Heart left ventricle (tissue), 16 donors: ENCODE results near the gene WDR76. TPM values are rescaled to one million over a fixed set of nuclear protein-coding genes. Genes with fewer than 3 reads are reported as not detected.

Experiments used
- ATAC-seq, 4 donors: fragments of 200-7000 bp; cut with Tn5 transposase; one replicate each; pipeline ENCODE4 v1.9.1; 2020 to 2022; ENCODE audit warnings: moderate library complexity in 4 of 4, mild to moderate bottlenecking in 3 of 4, moderate number of reproducible peaks in 1 of 4
- DNase-seq, 5 donors: peaks; one replicate each; pipeline ENCODE4 v3.0.0-alpha.2; 2020
- H3K27ac ChIP-seq, 12 donors: fragments of 200-600 bp; sonication (generic) in 4 of 12; one replicate each; pipeline versions ENCODE4 v1.5.0 to v1.8.0; 2016 to 2022; ENCODE audit warnings: mild to moderate bottlenecking in 2 of 12
- H3K27me3 ChIP-seq, 9 donors: fragments of 200-600 bp; sonication (generic) in 2 of 9; one replicate each; pipeline versions ENCODE4 v1.5.1 to v1.8.0; 2016 to 2022; ENCODE audit warnings: mild to moderate bottlenecking in 3 of 9
- H3K36me3 ChIP-seq, 9 donors: fragments of 200-600 bp; sonication (generic) in 2 of 9; one replicate each; pipeline versions ENCODE4 v1.5.0 to v1.8.0; 2018 to 2022; ENCODE audit warnings: mild to moderate bottlenecking in 2 of 9
- H3K4me1 ChIP-seq, 12 donors: fragments of 200-600 bp; sonication (generic) in 4 of 12; one replicate each; pipeline versions ENCODE4 v1.5.0 to v1.8.0; 2016 to 2022; ENCODE audit warnings: mild to moderate bottlenecking in 3 of 12
- H3K4me3 ChIP-seq, 12 donors: fragments of 200-600 bp; sonication (generic) in 4 of 12; one replicate each; pipeline versions ENCODE4 v1.5.0 to v1.8.0; 2017 to 2022; ENCODE audit warnings: mild to moderate bottlenecking in 9 of 12, moderate library complexity in 4 of 12
- H3K9me3 ChIP-seq, 12 donors: fragments of 200-600 bp; sonication (generic) in 4 of 12; one replicate each; pipeline versions ENCODE4 v1.5.0 to v1.8.0; 2016 to 2022; ENCODE audit warnings: mild to moderate bottlenecking in 1 of 12
- CTCF ChIP-seq, 12 donors: fragments of 200-600 bp; sonication (generic) in 4 of 12; IDR thresholded peaks; one replicate each; pipeline versions ENCODE4 v1.5.0 to v1.8.0; 2018 to 2022; ENCODE audit warnings: antibody characterized with exemption in 12 of 12, mild to moderate bottlenecking in 5 of 12
- POLR2A ChIP-seq, 2 donors: fragments of 450-650 bp; IDR thresholded peaks; one replicate each; pipeline ENCODE4 v1.6.1; 2017; ENCODE audit warnings: antibody characterized with exemption in 2 of 2, mild to moderate bottlenecking in 2 of 2, moderate library complexity in 2 of 2
- WGBS, 4 donors: extraction: QIAGEN DNeasy Blood & Tissue Kit in 2 of 4; methylation state at CpG; one replicate each; pipeline versions ENCODE4 v1.1.5 to v1.1.7; 2013 to 2018; 5-methylcytosine and 5-hydroxymethylcytosine counted together
- intact Hi-C, 10 donors: fragments of 100-400 bp; cut with DNase I; formaldehyde crosslinking; loops; one replicate each; pipeline versions ENCODE4 v1.11.1 to v1.14.2; 2022
- polyA plus RNA-seq, 2 donors: library from polyadenylated mRNA; stranded (reverse); fragments of 200-250 nt; gene quantifications; one replicate each; pipeline ENCODE4 v1.2.3, GENCODE V29; 2013
- total RNA-seq, 9 donors: library from RNA; depleted of rRNA in 2 of 9; stranded (reverse); fragments of >200 nt in 2 of 9; fragmentation: NEBNext Ultra II Directional in 3 of 9; extraction: Animal tissue kit (Norgen Biotek cat#: 25700) in 3 of 9; gene quantifications; one replicate each; pipeline versions ENCODE4 v1.1.0 to v1.2.4, GENCODE V29; 2016 to 2023
- donor health status: ischemic (EF 13 %, LVEDD 7.1; RV severe dilation, severe dysfunction).
- donor health status: healthy with polysubstance abuse.
- donor health status: DM: no; HTN: yes; CAD: no.
- donor health status: DM: no; HTN: no; CAD: no.
- donor health status: ischemic (EF 25% LVEDD 6.9; RV normal size, moderate dysfunction).
- donor health status: ischemic (EF 25% LVEDD 5.7; RV mildly dilated, moderate dysfunction).
- donor health status: healthy.
- donor health status: DM: yes; HTN: yes; CAD: no.
- donor health status: ischemic (EF 35%, LVEDD 5.7; RV mildly dilated, moderate dysfunction).
- donor health status: nonischemic (EF 11% LVEDD 7.7; RV severe dilation, severe dysfunction).
- donor health status: DM: yes; HTN: yes; CAD: no.
- donor health status: PGD.
- donor health status: ischemic (EF 29% LVEDD 5.4; RV normal size, mild dysfunction).
- donor health status: nonischemic (EF 23%, LVEDD 6.1; RV moderate dilation, normal function).

The WDR76 gene
- total and polyA plus RNA-seq, 11 donors = 0.52 to 7.4 (median 1.3) TPM

- intact Hi-C loops = loop anchor here in 7 of 10 donors (5.0 to 10.0 kb wide), 5 partner anchors 134 to 324 kb away; no protein-coding TSS in a partner anchor
Measured at GRCh38 chr15:43900996-43901395, 74.2 kb downstream of the WDR76 start.

GRCh38 chr15:43901495-43901894, 74.7 kb downstream of the WDR76 start:
- Histone ChIP-seq H3K4me3 (no peak overlapping the region), H3K36me3 (no peaks in the 10 kb centered on the region), H3K4me1 (peaks cover 0 to 24% (median 5%) of the 10 kb centered on the region in 12 donors), H3K27me3 (no peaks in the 10 kb centered on the region), H3K9me3 (no peaks in the 10 kb centered on the region), H3K27ac (no peak overlapping the region)
- TF ChIP-seq CTCF (IDR thresholded peaks at IDR 0.05) (no peak), POLR2A (IDR thresholded peaks at IDR 0.05) (no peak)
- DNase-seq = no peak
- 80 to 91% (median 83%) methylated on average over 10 of the region's 10 CpGs for whole genome bisulfite sequencing, 4 donors
- intact Hi-C loops = loop anchor here in 7 of 10 donors (5.0 to 10.0 kb wide), 5 partner anchors 133 to 323 kb away; no protein-coding TSS in a partner anchor
- no peak for ATAC-seq

More at GRCh38 chr15:43900996-43901395, 74.2 kb downstream of the WDR76 start:
- Histone ChIP-seq H3K27ac (no peak overlapping the region), H3K4me3 (no peak overlapping the region), H3K27me3 (no peaks in the 10 kb centered on the region), H3K4me1 (peaks cover 0 to 26% (median 5%) of the 10 kb centered on the region in 12 donors), H3K9me3 (no peaks in the 10 kb centered on the region), H3K36me3 (no peaks in the 10 kb centered on the region)
- 90 to 100% (median 93%) methylated on average over 1 of the region's 1 CpG for WGBS, 4 donors
- DNase-seq (no peak), ATAC-seq (no peak)
- TF ChIP-seq POLR2A (IDR thresholded peaks at IDR 0.05) (no peak), CTCF (IDR thresholded peaks at IDR 0.05) (no peak)

- ATAC-seq (peak; percentile 74 to 85 (median 79)), DNase-seq (peak in 3 of 5 donors; percentile 33 to 37 (median 37))
- Histone ChIP-seq H3K36me3 (no peaks in the 10 kb centered on the region), H3K4me1 (peaks cover 0 to 18% (median 2%) of the 10 kb centered on the region in 12 donors), H3K4me3 (no peak overlapping the region), H3K27me3 (no peaks in the 10 kb centered on the region), H3K9me3 (no peaks in the 10 kb centered on the region), H3K27ac (no peak overlapping the region)
- TF ChIP-seq CTCF (IDR thresholded peaks at IDR 0.05) (peak; percentile 63 to 90 (median 79)), POLR2A (IDR thresholded peaks at IDR 0.05) (no peak)
- WGBS, 4 donors = 10 to 21% (median 15%) methylated on average over 7 to 8 of the region's 8 CpGs
- intact Hi-C loops = loop anchor here in 9 of 10 donors (1.0 to 10.0 kb wide), 10 partner anchors 131 to 321 kb away; no protein-coding TSS in a partner anchor
Measured at GRCh38 chr15:43903864-43904290, 77.1 kb downstream of the WDR76 start.

- no peaks in the 10 kb centered on the region for H3K9me3 ChIP-seq
- H3K4me1 ChIP-seq = peaks cover 0 to 10% (median 2%) of the 10 kb centered on the region in 12 donors
- TF ChIP-seq CTCF (IDR thresholded peaks at IDR 0.05) (no peak), POLR2A (IDR thresholded peaks at IDR 0.05) (no peak)
- H3K27ac ChIP-seq = no peak overlapping the region
- H3K27me3 ChIP-seq = no peaks in the 10 kb centered on the region
- DNase-seq = no peak
- H3K36me3 ChIP-seq = no peaks in the 10 kb centered on the region
- H3K4me3 ChIP-seq = no peak overlapping the region
- ATAC-seq = no peak
- intact Hi-C loops = loop anchor here in 8 of 10 donors (2.0 to 10.0 kb wide), 7 partner anchors 129 to 319 kb away; no protein-coding TSS in a partner anchor
- 92 to 95% (median 93%) methylated on average over 7 of the region's 7 CpGs for WGBS, 4 donors
Measured at GRCh38 chr15:43905755-43906154, 79.0 kb downstream of the WDR76 start.
